ENCODE results near the gene CSNK2A3.
"Not testable (repeated sequence)": the region's sequence is repeated elsewhere in the genome, so short reads cannot be mapped to it uniquely, and the experiment has no call there.

CSNK2A3 gene

GRCh38 chr11:11351851-11352250, 1.2 kb downstream of the CSNK2A3 start:
- H3K79me1 ChIP-seq (replicated peaks; ENCODE audit: low read length, poor library complexity, severe bottlenecking); H2BK120ac ChIP-seq (ENCODE audit: low read depth, low read length); H4K8ac ChIP-seq (ENCODE audit: low read length); H3K27ac ChIP-seq (ENCODE audit: low read length, poor library complexity, severe bottlenecking); H4K91ac ChIP-seq (ENCODE audit: low read length); H2BK12ac ChIP-seq (ENCODE audit: low read length in 2 of 2); H3K36me3 ChIP-seq (ENCODE audit: control insufficient read depth in 1 of 2, insufficient read depth in 2 of 2, low read depth in 1 of 2, low read length in 2 of 2); DNase-seq; H3K9me3 ChIP-seq (ENCODE audit: control insufficient read depth, low read length); H3K23ac ChIP-seq (ENCODE audit: low read length in 2 of 2); H2AFZ ChIP-seq (ENCODE audit: low read depth, low read length); H3K18ac ChIP-seq (ENCODE audit: low read depth in 1 of 2, low read length in 2 of 2); H3K4me1 ChIP-seq (ENCODE audit: control insufficient read depth, insufficient read depth, low read depth, low read length); H2BK15ac ChIP-seq (ENCODE audit: low read depth, poor library complexity, severe bottlenecking); H2BK5ac ChIP-seq (ENCODE audit: low read depth, low read length, poor library complexity, severe bottlenecking); H3K4me3 ChIP-seq (ENCODE audit: insufficient read depth in 1 of 2, low read depth in 1 of 2, low read length in 2 of 2); H2AK5ac ChIP-seq (ENCODE audit: low read length, severe bottlenecking); H3K4me2 ChIP-seq (ENCODE audit: low read length, poor library complexity, severe bottlenecking); H3K14ac ChIP-seq (ENCODE audit: low read length in 2 of 2); H3K4ac ChIP-seq (ENCODE audit: low read depth in 1 of 2, low read length in 2 of 2); H3K9ac ChIP-seq (ENCODE audit: low read length): not testable (repeated sequence)
- H3K27me3 ChIP-seq (ENCODE audit: control insufficient read depth in 1 of 2, insufficient read depth in 1 of 2, low read length in 2 of 2), result peaks cover 5 to 18% of the 10 kb centered on the region in 2 experiments
- 87% methylated on average over 10 of the region's 10 CpGs for WGBS

GRCh38 chr11:11351042-11351586, 1.9 kb downstream of the CSNK2A3 start:
- Histone ChIP-seq H2BK15ac (ENCODE audit: low read depth, poor library complexity, severe bottlenecking) (no peak overlapping the region), H4K8ac (ENCODE audit: low read length) (no peak overlapping the region), H3K4me1 (ENCODE audit: control insufficient read depth, insufficient read depth, low read depth, low read length) (peaks cover 4% of the 10 kb centered on the region), H2BK5ac (ENCODE audit: low read depth, low read length, poor library complexity, severe bottlenecking) (no peak overlapping the region), H2AK5ac (ENCODE audit: low read length, severe bottlenecking) (no peak overlapping the region), H3K9ac (ENCODE audit: low read length) (no peak overlapping the region), H3K14ac (ENCODE audit: low read length in 2 of 2) (no peak overlapping the region), H3K4me3 (ENCODE audit: insufficient read depth in 1 of 2, low read depth in 1 of 2, low read length in 2 of 2) (peak overlapping the region in 1 of 2 experiments; percentile 8), H3K4ac (ENCODE audit: low read depth in 1 of 2, low read length in 2 of 2) (no peak overlapping the region), H3K27me3 (ENCODE audit: control insufficient read depth in 1 of 2, insufficient read depth in 1 of 2, low read length in 2 of 2) (peaks cover 8 to 20% of the 10 kb centered on the region in 2 experiments), H3K9me3 (ENCODE audit: control insufficient read depth, low read length) (no peaks in the 10 kb centered on the region), H2BK120ac (ENCODE audit: low read depth, low read length) (no peak overlapping the region), H2AFZ (ENCODE audit: low read depth, low read length) (no peak overlapping the region), H3K27ac (ENCODE audit: low read length, poor library complexity, severe bottlenecking) (no peak overlapping the region), H3K79me1 (replicated peaks; ENCODE audit: low read length, poor library complexity, severe bottlenecking) (no peaks in the 10 kb centered on the region), H3K18ac (ENCODE audit: low read depth in 1 of 2, low read length in 2 of 2) (no peak overlapping the region), H2BK12ac (ENCODE audit: low read length in 2 of 2) (peak overlapping the region in 1 of 2 experiments; percentile 45), H3K36me3 (ENCODE audit: control insufficient read depth in 1 of 2, insufficient read depth in 2 of 2, low read depth in 1 of 2, low read length in 2 of 2) (no peaks in the 10 kb centered on the region), H4K91ac (ENCODE audit: low read length) (no peak overlapping the region), H3K23ac (ENCODE audit: low read length in 2 of 2) (no peak overlapping the region), H3K4me2 (ENCODE audit: low read length, poor library complexity, severe bottlenecking) (no peak overlapping the region)
- peak; percentile 55 for DNase-seq
- 95% methylated on average over 4 of the region's 4 CpGs for WGBS

DNA sequence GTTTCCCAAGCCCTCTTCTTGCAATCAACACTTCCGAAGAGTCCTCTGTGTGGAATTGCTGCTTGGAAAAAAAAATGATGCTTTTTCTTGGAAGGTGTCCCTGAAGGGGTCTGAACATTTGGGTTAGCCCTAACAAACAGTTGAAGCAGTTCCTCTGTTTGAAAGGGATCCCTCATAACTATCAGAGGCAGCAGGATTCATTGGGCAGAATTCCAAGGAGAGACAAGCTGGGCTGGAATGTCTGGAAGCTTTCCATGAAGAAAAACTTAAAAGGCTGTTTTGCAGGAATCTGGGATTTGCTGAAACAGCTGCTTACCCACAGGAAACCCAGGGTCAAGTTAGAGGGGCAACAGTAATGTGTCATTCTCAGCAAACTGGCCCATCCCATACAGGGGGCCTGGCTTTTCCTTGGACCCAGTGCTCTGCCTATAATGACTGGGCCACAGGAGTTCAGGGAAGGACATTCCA, 3.1 kb downstream of the CSNK2A3 start:
- Histone ChIP-seq H3K79me1 (replicated peaks; ENCODE audit: low read length, poor library complexity, severe bottlenecking) (no peaks in the 10 kb centered on the region), H2AFZ (ENCODE audit: low read depth, low read length) (no peak overlapping the region), H3K4ac (ENCODE audit: low read depth in 1 of 2, low read length in 2 of 2) (no peak overlapping the region), H3K27ac (ENCODE audit: low read length, poor library complexity, severe bottlenecking) (no peak overlapping the region), H3K27me3 (ENCODE audit: control insufficient read depth in 1 of 2, insufficient read depth in 1 of 2, low read length in 2 of 2) (peaks cover 11 to 24% of the 10 kb centered on the region in 2 experiments), H3K4me2 (ENCODE audit: low read length, poor library complexity, severe bottlenecking) (no peak overlapping the region), H3K18ac (ENCODE audit: low read depth in 1 of 2, low read length in 2 of 2) (no peak overlapping the region), H3K14ac (ENCODE audit: low read length in 2 of 2) (no peak overlapping the region), H2BK120ac (ENCODE audit: low read depth, low read length) (no peak overlapping the region), H2BK5ac (ENCODE audit: low read depth, low read length, poor library complexity, severe bottlenecking) (no peak overlapping the region), H3K9ac (ENCODE audit: low read length) (no peak overlapping the region), H2BK12ac (ENCODE audit: low read length in 2 of 2) (peak overlapping the region in 1 of 2 experiments; percentile 29), H4K8ac (ENCODE audit: low read length) (no peak overlapping the region), H2BK15ac (ENCODE audit: low read depth, poor library complexity, severe bottlenecking) (no peak overlapping the region), H2AK5ac (ENCODE audit: low read length, severe bottlenecking) (no peak overlapping the region), H3K4me1 (ENCODE audit: control insufficient read depth, insufficient read depth, low read depth, low read length) (peaks cover 4% of the 10 kb centered on the region), H3K4me3 (ENCODE audit: insufficient read depth in 1 of 2, low read depth in 1 of 2, low read length in 2 of 2) (no peak overlapping the region), H4K91ac (ENCODE audit: low read length) (no peak overlapping the region), H3K23ac (ENCODE audit: low read length in 2 of 2) (no peak overlapping the region), H3K36me3 (ENCODE audit: control insufficient read depth in 1 of 2, insufficient read depth in 2 of 2, low read depth in 1 of 2, low read length in 2 of 2) (no peaks in the 10 kb centered on the region), H3K9me3 (ENCODE audit: control insufficient read depth, low read length) (no peaks in the 10 kb centered on the region)
- 0% methylated on average over 1 of the region's 1 CpG for WGBS
- DNase-seq, result peak; percentile 87

DNA sequence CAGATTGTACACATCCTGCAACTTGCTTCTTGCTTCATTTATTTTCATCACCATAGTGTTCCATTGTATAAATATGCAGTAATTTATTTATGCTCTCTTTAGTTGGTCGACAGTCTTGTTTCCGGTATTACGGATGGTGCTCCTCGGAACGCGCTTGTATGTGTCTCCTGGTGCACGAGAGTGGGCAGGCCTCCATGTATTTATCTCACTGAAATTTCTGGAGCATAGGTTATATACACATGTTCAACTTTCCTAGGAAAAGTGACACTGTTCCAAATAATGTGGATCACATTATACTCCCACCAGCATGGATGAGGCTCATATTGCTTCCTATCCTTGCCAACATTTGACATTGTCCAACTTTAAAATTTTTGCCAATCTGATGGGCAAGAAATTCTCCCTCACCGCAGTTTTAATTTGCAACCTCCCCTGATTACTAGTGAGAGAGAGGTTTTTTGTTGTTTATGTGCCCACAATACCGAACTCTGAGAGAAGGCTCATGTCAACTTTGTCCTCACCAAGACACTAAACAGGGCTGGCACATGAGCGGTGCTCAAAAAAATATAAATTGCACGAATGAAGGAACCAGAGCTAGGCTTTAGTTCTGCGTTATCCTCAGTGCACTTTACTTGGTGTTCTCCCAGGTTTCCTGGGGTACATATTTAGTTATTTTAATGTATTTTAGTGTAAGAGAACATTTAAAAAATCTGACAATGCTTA, 3.8 kb downstream of the CSNK2A3 start:
- DNase-seq, result peak; percentile 72
- WGBS, result 50% methylated on average over 10 of the region's 12 CpGs

More for the DNA sequence above, 3.8 kb downstream of the CSNK2A3 start:
- H3K4me3 ChIP-seq (ENCODE audit: insufficient read depth in 1 of 2, low read depth in 1 of 2, low read length in 2 of 2), result no peak overlapping the region
- peak overlapping the region in 1 of 2 experiments; percentile 11 for H2BK12ac ChIP-seq (ENCODE audit: low read length in 2 of 2)
- no peaks in the 10 kb centered on the region for H3K79me1 ChIP-seq (replicated peaks; ENCODE audit: low read length, poor library complexity, severe bottlenecking)
- H2BK120ac ChIP-seq (ENCODE audit: low read depth, low read length), result no peak overlapping the region
- H2BK5ac ChIP-seq (ENCODE audit: low read depth, low read length, poor library complexity, severe bottlenecking), result no peak overlapping the region
- no peaks in the 10 kb centered on the region for H3K36me3 ChIP-seq (ENCODE audit: control insufficient read depth in 1 of 2, insufficient read depth in 2 of 2, low read depth in 1 of 2, low read length in 2 of 2)
- H3K18ac ChIP-seq (ENCODE audit: low read depth in 1 of 2, low read length in 2 of 2), result no peak overlapping the region
- no peak overlapping the region for H2BK15ac ChIP-seq (ENCODE audit: low read depth, poor library complexity, severe bottlenecking)
- H3K4me2 ChIP-seq (ENCODE audit: low read length, poor library complexity, severe bottlenecking), result no peak overlapping the region
- H3K23ac ChIP-seq (ENCODE audit: low read length in 2 of 2), result no peak overlapping the region
- H4K8ac ChIP-seq (ENCODE audit: low read length), result no peak overlapping the region
- peaks cover 14 to 25% of the 10 kb centered on the region in 2 experiments for H3K27me3 ChIP-seq (ENCODE audit: control insufficient read depth in 1 of 2, insufficient read depth in 1 of 2, low read length in 2 of 2)
- peaks cover 4% of the 10 kb centered on the region for H3K4me1 ChIP-seq (ENCODE audit: control insufficient read depth, insufficient read depth, low read depth, low read length)
- no peaks in the 10 kb centered on the region for H3K9me3 ChIP-seq (ENCODE audit: control insufficient read depth, low read length)
- H4K91ac ChIP-seq (ENCODE audit: low read length), result no peak overlapping the region
- no peak overlapping the region for H3K27ac ChIP-seq (ENCODE audit: low read length, poor library complexity, severe bottlenecking)
- H3K4ac ChIP-seq (ENCODE audit: low read depth in 1 of 2, low read length in 2 of 2), result no peak overlapping the region
- H3K14ac ChIP-seq (ENCODE audit: low read length in 2 of 2), result no peak overlapping the region
- no peak overlapping the region for H3K9ac ChIP-seq (ENCODE audit: low read length)
- H2AFZ ChIP-seq (ENCODE audit: low read depth, low read length), result no peak overlapping the region
- H2AK5ac ChIP-seq (ENCODE audit: low read length, severe bottlenecking), result no peak overlapping the region
